Omental fat pad (tissue), 4 donors: Measurements from ENCODE around the gene ATP6V1G3. TPM values are rescaled to one million over a fixed set of nuclear protein-coding genes. Genes with fewer than 3 reads are reported as not detected.

Experiments
- ATAC-seq: fragments of 150-250 bp; one replicate; pipeline ENCODE4 v1.9.1; 2016; ENCODE audit warnings: mild to moderate bottlenecking, moderate library complexity; ENCODE audit not compliant: low FRiP score
- DNase-seq: peaks from one replicate; pipeline ENCODE4 v3.0.0-alpha.2; 2019; ENCODE audit warnings: low spot score
- total RNA-seq, 4 donors: library from RNA; depleted of rRNA; stranded (reverse); fragments of >200 nt; gene quantifications; one replicate each; pipeline ENCODE4 v1.1.0, GENCODE V29; 2016
- TF ChIP-seq, protein P1 (sequence below), 3 donors: fragments of 450-650 bp; IDR thresholded peaks; one replicate each; pipeline ENCODE4 v1.5.1; 2016 to 2017; ENCODE audit warnings: antibody characterized with exemption in 3 of 3, mild to moderate bottlenecking in 3 of 3, moderate library complexity in 2 of 3

Gene ATP6V1G3
- total RNA-seq, 4 donors from 2014 or later = not detected

DNA sequence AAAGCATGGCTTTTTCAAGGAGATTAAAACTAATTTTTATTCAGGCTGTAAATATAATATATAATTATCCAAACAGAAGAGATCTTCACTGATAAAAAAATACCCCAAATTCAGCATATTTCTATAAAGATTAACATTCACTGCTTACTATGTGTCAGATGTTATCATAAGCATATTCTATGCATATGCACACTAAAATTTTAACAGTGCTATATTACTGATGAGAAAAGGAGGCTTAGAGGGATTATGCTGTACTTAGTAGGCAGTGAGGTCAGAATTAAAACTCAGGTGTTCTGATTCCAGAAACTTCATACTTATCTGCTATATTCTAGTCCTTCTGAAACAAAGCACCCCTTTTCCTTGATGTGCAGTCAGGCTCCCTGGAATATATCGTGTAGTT lies 33.8 kb upstream of the ATP6V1G3 start:
- no peak for ATAC-seq
- TF ChIP-seq, protein P1, sequence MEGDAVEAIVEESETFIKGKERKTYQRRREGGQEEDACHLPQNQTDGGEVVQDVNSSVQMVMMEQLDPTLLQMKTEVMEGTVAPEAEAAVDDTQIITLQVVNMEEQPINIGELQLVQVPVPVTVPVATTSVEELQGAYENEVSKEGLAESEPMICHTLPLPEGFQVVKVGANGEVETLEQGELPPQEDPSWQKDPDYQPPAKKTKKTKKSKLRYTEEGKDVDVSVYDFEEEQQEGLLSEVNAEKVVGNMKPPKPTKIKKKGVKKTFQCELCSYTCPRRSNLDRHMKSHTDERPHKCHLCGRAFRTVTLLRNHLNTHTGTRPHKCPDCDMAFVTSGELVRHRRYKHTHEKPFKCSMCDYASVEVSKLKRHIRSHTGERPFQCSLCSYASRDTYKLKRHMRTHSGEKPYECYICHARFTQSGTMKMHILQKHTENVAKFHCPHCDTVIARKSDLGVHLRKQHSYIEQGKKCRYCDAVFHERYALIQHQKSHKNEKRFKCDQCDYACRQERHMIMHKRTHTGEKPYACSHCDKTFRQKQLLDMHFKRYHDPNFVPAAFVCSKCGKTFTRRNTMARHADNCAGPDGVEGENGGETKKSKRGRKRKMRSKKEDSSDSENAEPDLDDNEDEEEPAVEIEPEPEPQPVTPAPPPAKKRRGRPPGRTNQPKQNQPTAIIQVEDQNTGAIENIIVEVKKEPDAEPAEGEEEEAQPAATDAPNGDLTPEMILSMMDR (IDR thresholded peaks at IDR 0.05) = no peak
- no peak for DNase-seq

DNA sequence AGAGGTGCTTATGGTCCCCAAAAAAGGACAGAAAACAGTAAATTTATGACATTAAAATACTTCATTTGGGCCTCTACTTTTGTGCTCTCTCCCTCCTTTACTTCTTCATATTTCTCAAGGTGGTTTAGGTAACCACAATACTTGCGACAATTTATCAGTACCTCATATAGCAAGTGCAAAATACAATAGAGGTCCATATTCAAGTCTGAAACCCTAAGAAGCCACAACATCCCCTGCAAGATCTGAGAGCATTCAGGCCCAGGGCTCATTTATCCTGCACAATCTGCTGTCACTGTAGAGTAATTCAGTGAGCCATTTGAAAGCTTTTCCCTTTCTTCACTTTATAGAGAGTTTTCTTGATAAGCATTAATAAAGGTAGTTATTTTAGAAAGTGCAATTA lies 24.2 kb upstream of the ATP6V1G3 start:
- TF ChIP-seq, protein P1 (IDR thresholded peaks at IDR 0.05) = no peak
- ATAC-seq (no peak), DNase-seq (no peak)

DNA sequence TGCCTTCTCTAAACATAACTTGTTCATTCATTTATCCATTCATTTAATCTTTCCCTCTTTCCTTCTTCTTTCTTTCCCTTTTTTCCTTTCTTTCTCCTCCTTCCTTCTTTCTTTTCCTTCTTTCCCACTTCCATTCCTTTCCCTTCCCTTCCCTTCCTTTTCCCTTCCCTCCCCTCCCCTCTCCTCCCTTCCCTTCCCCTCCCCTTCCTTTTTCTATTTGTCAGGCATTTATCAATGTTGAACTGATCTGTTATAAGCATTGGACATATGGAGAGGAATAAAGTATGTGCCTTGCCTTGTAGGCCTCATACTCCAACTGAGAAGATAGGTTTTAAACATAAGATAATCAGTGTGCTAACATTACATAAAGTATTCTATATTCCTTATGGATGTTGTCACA lies 23.7 kb upstream of the ATP6V1G3 start:
- DNase-seq (no peak), ATAC-seq (no peak)
- TF ChIP-seq, protein P1 (IDR thresholded peaks at IDR 0.05) = no peak

DNA sequence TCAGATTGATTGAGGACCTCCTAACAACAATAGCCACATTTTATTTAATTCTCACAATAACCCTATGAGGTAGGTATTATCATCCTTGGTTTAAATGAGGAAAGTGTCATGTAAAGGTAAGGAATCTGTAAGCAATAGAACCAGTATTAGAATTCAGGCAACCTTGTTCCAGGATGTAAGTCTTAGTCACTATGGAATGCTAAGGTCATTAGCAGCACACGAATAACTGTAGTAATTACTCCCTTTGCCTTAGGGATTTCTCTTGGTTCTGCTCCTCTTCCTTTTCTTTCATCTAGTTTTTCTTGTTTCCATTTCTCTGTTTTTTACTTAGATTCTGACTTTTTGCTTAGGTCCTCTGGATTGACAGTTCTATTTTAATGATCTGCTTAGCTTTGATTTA lies 23.1 kb upstream of the ATP6V1G3 start:
- DNase-seq (no peak), ATAC-seq (no peak)
- TF ChIP-seq, protein P1 (IDR thresholded peaks at IDR 0.05) = no peak

DNA sequence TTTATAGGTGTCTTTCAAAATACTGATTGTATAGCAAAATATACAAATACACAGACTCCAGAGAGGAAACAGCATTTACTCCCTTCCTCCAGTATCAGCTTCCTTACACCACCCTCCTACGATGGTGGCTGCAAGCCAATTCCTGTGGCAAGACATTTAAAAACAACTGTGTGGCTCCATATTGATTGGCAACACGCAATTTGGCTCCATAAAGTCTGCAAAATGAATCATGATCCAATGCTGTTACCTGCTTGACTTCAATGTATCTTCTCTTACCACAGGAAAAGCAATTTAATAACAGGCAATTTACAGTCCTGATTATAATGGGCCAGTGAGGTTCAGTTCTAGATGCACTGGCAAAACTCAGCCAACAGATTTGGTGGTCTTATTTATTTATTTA lies 19.7 kb upstream of the ATP6V1G3 start:
- no peak for ATAC-seq
- TF ChIP-seq, protein P1 (IDR thresholded peaks at IDR 0.05) = no peak

DNA sequence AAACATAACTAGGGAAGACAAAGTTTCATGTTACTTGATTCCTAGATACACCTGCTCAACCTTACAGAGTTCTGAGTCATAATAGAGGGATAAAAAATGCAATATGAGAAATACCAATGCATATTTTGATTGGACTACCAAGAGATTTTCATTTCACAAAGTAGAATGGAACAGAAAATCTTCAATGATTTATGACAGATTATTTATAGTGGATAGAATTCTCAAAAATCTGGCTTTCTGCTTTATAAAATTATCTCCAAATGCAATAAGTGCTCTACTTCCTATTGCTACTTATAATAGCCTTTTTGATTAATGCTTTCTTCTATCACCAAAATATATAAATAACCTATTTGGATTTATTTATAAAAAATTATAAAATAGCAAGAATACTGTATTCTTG lies 18.9 kb upstream of the ATP6V1G3 start:
- no peak for DNase-seq
- TF ChIP-seq, protein P1 (IDR thresholded peaks at IDR 0.05) = no peak
- ATAC-seq = no peak

More for the DNA sequence above, 19.7 kb upstream of the ATP6V1G3 start:
- no peak for DNase-seq

DNA sequence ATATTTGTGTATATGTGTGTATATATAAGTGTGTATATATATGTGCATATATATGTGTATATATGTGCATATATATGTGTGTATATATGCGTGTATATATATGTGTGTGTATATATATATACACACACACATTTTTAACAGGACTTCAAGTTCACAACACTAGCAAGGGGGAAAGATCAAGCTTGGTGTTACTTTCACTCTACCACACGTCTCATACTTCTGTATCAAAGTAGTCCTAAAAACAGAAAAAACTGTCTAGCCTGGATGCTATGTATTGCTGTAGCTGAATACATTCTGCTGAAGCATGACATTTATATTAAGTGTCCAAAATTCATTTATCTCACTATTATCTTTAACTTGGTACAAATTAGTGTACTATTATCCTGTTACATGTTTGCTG lies 17.9 kb upstream of the ATP6V1G3 start:
- TF ChIP-seq, protein P1 (IDR thresholded peaks at IDR 0.05) = no peak
- ATAC-seq = no peak
- DNase-seq = no peak
